Psoas muscle (tissue), 8 donors: Measurements from ENCODE around the gene ZNF335. TPM values are rescaled to one million over a fixed set of nuclear protein-coding genes. Genes with fewer than 3 reads are reported as not detected.
A peak's percentile ranks its signal among the peaks of the same experiment; 100 is the strongest.

ENCODE experiments used
- ATAC-seq, 4 donors: fragments of 200-7000 bp; cut with Tn5 transposase; one replicate each; pipeline ENCODE4 v1.9.1; 2020; ENCODE audit warnings: moderate library complexity in 3 of 4, mild to moderate bottlenecking in 2 of 4
- DNase-seq, 2 donors: peaks; one replicate each; pipeline ENCODE4 v3.0.0-alpha.2; 2020
- H3K27ac ChIP-seq: fragments of 200-600 bp; one replicate; pipeline ENCODE4 v1.8.0; 2022
- H3K27me3 ChIP-seq, 3 donors: fragments of 200-600 bp in 1 of 3; one replicate each; pipeline versions ENCODE4 v1.6.1 to v1.8.0; 2013 to 2022; ENCODE audit warnings: low read length in 2 of 3, mild to moderate bottlenecking in 2 of 3, moderate library complexity in 1 of 3; ENCODE audit not compliant: insufficient read depth in 3 of 3
- H3K36me3 ChIP-seq, 2 donors: fragments of 200-600 bp in 1 of 2; one replicate each; pipeline versions ENCODE4 v1.6.1 to v1.8.0; 2013 to 2022; ENCODE audit warnings: low read depth in 1 of 2, mild to moderate bottlenecking in 1 of 2, moderate library complexity in 1 of 2; ENCODE audit not compliant: insufficient read depth in 1 of 2
- H3K4me1 ChIP-seq: fragments of 200-600 bp; one replicate; pipeline ENCODE4 v1.8.0; 2022
- H3K4me3 ChIP-seq: fragments of 200-600 bp; one replicate; pipeline ENCODE4 v1.8.0; 2022; ENCODE audit warnings: mild to moderate bottlenecking
- H3K9me3 ChIP-seq: fragments of 200-600 bp; one replicate; pipeline ENCODE4 v1.8.0; 2022
- WGBS, 3 donors: extraction: QIAGEN DNeasy Blood & Tissue Kit; methylation state at CpG; one replicate each; pipeline versions ENCODE4 v1.1.6 to v1.1.7; 2013; 5-methylcytosine and 5-hydroxymethylcytosine counted together
- intact Hi-C, 2 donors: fragments of 100-400 bp; cut with DNase I; formaldehyde crosslinking; loops; one replicate each; pipeline versions ENCODE4 v1.11.0 to v1.14.2; 2022
- long read RNA-seq, 2 donors: library from polyadenylated mRNA; unstranded; transcript quantifications; one replicate each; pipeline ENCODE4 v2.0.0, GENCODE V29; 2021
- polyA plus RNA-seq, 3 donors: library from polyadenylated mRNA; stranded (reverse); fragments of 200-250 nt; gene quantifications; one replicate each; pipeline ENCODE4 v1.2.3, GENCODE V29; 2013
- total RNA-seq, 4 donors: library from RNA; stranded (reverse); fragmentation: NEBNext Ultra II Directional in 2 of 4; extraction: Animal tissue kit (Norgen Biotek cat#: 25700) in 2 of 4; gene quantifications; one replicate each; pipeline versions ENCODE4 v1.2.1 to v1.2.4, GENCODE V29; 2021 to 2023
- TF ChIP-seq, protein P1 (sequence below): fragments of 200-600 bp; IDR thresholded peaks from one replicate; pipeline ENCODE4 v1.8.0; 2022; ENCODE audit warnings: antibody characterized with exemption
- donor health status: healthy with polysubstance abuse.
- donor health status: DM: no; HTN: no; CAD: no; lungs with moderate emphysema.
- donor health status: Bipolar disorder and iron deficiency.
- donor health status: healthy.
- donor health status: DM: yes; HTN: yes; CAD: no.
- donor health status: DM: no; HTN: no; CAD: no.
- donor health status: DM: no; HTN: no; CAD: no.
- donor health status: DM: yes; HTN: yes; CAD: no.

ZNF335 gene
- total RNA-seq (10 to 100 TPM; 10.2 to 11.5 (median 10.9) TPM), polyA plus RNA-seq (1 to 10 TPM; 6.9 to 9.0 (median 7.2) TPM)
- long read RNA-seq, donor 1, partial matches to known transcripts = 4 of 6 reads
- long read RNA-seq, donor 1, other reads (novel, unspliced or antisense) = 2 of 6 reads
- long read RNA-seq, donor 2, partial matches to known transcripts = 5 of 9 reads
- long read RNA-seq, donor 2, other reads (novel, unspliced or antisense) = 4 of 9 reads

- intact Hi-C loops = loop anchor here in 1 of 2 donors (5.0 kb wide), 1 partner anchor 120 kb away; no protein-coding TSS in a partner anchor
- peak within 1 kb of the TSS; percentile 93 for H3K4me3 ChIP-seq
- DNase-seq (peak; percentile 97 to 99), ATAC-seq (peak; percentile 90 to 92 (median 92))
- no peaks in the 10 kb centered on the region for H3K9me3 ChIP-seq
- H3K4me1 ChIP-seq = peaks cover 27% of the 10 kb centered on the region
- no peaks in the 10 kb centered on the region for H3K27me3 ChIP-seq
- H3K36me3 ChIP-seq = peaks cover 2 to 25% of the 10 kb centered on the region in 2 donors
- H3K27ac ChIP-seq = peak within 1 kb of the TSS; percentile 97
- TF ChIP-seq, protein P1, sequence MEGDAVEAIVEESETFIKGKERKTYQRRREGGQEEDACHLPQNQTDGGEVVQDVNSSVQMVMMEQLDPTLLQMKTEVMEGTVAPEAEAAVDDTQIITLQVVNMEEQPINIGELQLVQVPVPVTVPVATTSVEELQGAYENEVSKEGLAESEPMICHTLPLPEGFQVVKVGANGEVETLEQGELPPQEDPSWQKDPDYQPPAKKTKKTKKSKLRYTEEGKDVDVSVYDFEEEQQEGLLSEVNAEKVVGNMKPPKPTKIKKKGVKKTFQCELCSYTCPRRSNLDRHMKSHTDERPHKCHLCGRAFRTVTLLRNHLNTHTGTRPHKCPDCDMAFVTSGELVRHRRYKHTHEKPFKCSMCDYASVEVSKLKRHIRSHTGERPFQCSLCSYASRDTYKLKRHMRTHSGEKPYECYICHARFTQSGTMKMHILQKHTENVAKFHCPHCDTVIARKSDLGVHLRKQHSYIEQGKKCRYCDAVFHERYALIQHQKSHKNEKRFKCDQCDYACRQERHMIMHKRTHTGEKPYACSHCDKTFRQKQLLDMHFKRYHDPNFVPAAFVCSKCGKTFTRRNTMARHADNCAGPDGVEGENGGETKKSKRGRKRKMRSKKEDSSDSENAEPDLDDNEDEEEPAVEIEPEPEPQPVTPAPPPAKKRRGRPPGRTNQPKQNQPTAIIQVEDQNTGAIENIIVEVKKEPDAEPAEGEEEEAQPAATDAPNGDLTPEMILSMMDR = peak; percentile 49
- WGBS, 3 donors = 0% methylated on average over 59 to 72 of the region's 72 CpGs
These were observed at the start of gene ZNF335 for GRCh38 chr20:45971675-45972499. TSS of gene ZNF335 (minus strand) at chr20:45972203. CDS start at chr20:45971410, 793 bp downstream.

GRCh38 chr20:46020555-46020954 is 48.6 kb upstream of the ZNF335 start:
- intact Hi-C loops = loop anchor here (5.0 to 10.0 kb wide), 2 partner anchors 134 to 327 kb away; no protein-coding TSS in a partner anchor
- Histone ChIP-seq H3K27me3 (peaks cover 0 to 82% (median 25%) of the 10 kb centered on the region in 3 donors), H3K4me3 (no peak overlapping the region), H3K9me3 (no peaks in the 10 kb centered on the region), H3K4me1 (no peaks in the 10 kb centered on the region), H3K27ac (no peak overlapping the region), H3K36me3 (no peaks in the 10 kb centered on the region)
- no peak for ATAC-seq
- DNase-seq = no peak
- 70 to 72% (median 72%) methylated on average over 4 of the region's 4 CpGs for WGBS, 3 donors
- TF ChIP-seq, protein P1 = no peak

DNA sequence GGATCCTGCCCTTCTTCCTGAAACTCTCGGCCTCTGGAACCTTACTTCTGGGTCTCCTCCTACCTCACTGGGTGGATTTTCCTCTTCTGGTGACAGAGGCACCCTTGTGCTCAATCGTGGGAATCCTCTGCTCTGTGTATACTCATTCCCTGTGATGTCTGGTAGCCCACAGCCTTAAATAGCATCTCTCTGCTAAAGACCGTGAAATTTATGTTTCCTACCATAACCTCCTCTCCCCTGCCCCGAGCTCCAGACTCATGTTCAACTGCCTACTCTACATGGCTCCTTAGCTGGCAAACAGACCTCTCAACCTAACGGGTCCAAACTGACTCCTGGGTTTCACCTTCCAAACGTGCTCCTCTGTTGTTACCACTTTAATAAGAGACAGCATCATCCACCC is 46.6 kb upstream of the ZNF335 start:
- Histone ChIP-seq H3K4me1 (no peaks in the 10 kb centered on the region), H3K36me3 (no peaks in the 10 kb centered on the region), H3K9me3 (no peaks in the 10 kb centered on the region), H3K4me3 (no peak overlapping the region), H3K27ac (no peak overlapping the region), H3K27me3 (peaks cover 0 to 86% (median 24%) of the 10 kb centered on the region in 3 donors)
- ATAC-seq = no peak
- DNase-seq = no peak
- intact Hi-C loops = no loop called here
- WGBS, 3 donors = 33 to 43% (median 36%) methylated on average over 6 of the region's 6 CpGs
- TF ChIP-seq, protein P1 = no peak

- intact Hi-C loops = no loop called here
- no peaks in the 10 kb centered on the region for H3K4me1 ChIP-seq
- DNase-seq (no peak), ATAC-seq (no peak)
- H3K27ac ChIP-seq = no peak overlapping the region
- H3K27me3 ChIP-seq = peaks cover 0 to 86% (median 25%) of the 10 kb centered on the region in 3 donors
- H3K4me3 ChIP-seq = no peak overlapping the region
- 35 to 45% (median 36%) methylated on average over 4 of the region's 4 CpGs for WGBS, 3 donors
- TF ChIP-seq, protein P1 = no peak
- H3K9me3 ChIP-seq = no peaks in the 10 kb centered on the region
- no peaks in the 10 kb centered on the region for H3K36me3 ChIP-seq
These were observed 46.1 kb upstream of the ZNF335 start for GRCh38 chr20:46018112-46018511.
